ENCODE data around the gene GFOD1.
"Not testable (repeated sequence)": the region's sequence is repeated elsewhere in the genome, so short reads cannot be mapped to it uniquely, and the experiment has no call there.

The GFOD1 gene

DNA sequence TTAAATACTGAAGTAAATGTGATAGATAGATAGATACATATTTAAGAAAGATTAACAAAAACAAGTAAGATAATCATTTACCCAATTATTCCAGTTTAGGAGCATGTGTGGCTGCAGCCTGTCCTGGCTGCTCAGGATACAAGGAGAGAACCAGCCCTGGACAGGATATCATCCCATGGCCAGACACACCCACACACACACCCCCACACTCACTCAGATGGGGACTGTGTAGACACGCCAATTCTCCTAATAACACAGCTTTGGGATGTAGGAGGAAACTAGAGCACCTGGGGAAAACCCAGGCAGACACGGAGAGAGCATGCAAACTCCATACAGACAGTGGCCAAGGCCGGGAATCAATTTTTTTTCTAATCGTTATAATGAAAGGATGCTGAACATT lies 45.6 kb downstream of the GFOD1 start:
- no peak for DNase-seq (ENCODE audit: low read depth in 2 of 2)

DNA sequence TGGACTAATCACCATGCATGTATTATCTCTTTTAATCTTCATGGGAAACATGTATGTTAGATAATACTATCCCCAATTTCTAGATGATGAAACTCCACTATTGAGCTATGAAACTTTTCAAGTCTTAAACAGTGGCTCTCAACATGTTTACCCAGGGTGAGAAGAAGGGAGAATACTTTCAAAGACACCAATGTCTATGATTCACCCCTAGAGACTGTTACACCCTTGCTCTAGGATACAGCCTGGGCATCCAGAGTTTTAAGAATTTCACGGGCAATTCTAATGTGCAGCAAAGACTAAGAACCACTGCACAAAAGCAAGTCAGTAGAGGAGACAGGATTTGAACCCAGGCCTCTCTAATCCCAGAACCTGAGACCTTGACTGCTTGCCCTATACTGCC lies 47.8 kb downstream of the GFOD1 start:
- no peak for DNase-seq (ENCODE audit: low read depth in 2 of 2)

DNA sequence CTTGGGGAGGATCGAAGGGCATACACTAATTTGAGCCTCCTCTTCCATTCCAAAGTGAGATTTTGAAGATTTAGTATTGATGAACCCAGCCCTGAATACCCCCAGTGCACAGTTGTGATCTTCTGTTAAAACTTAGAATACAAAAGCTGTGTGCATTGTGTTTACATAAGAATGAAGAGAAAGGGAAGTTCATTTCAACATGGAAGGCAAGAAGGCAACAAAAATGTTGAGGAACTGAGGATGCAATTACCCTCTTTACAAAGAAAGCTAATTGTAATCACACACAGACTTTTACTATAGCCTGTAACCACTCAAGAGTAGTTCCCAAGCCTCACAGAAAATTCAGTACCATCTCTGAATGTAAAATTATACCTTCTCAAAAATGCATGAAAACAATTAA lies 49.3 kb downstream of the GFOD1 start:
- DNase-seq (ENCODE audit: low read depth in 2 of 2) = no peak

DNA sequence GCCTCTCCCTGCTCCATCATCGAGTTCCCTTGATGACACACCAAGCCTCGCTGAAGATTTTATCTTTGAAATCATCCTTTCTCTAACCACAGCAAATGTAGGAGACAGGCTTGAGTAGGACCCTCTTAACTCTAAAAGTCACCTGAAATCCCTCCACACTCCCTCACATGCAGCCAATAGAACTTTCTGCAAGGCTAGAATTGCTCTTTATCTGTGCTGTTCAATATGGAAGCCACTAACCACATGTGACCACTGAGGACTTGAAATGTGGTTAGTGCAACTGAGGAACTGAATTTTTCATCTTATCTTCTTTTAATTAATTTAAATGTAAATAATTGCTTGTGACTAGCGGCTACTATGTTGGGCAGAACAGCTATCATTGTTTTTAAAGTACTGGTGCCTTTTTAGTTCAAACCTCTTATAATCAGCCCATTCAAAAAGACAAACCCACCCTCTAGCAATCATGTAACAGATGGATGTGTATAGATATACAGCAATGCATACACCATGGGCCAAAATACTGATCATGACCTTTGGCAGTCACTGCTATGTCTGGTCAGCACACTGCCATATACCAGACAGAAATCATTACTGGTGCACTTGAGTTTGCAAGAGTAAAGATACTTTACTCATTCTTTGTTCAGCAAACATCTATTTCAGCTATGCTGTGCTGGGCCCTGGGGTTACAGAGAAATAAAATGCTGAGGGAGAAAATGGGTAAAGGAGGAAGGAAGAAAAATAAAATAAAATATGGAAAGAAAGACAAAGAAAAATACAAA lies 50.0 kb downstream of the GFOD1 start:
- DNase-seq (ENCODE audit: low read depth in 2 of 2) = no peak

DNA sequence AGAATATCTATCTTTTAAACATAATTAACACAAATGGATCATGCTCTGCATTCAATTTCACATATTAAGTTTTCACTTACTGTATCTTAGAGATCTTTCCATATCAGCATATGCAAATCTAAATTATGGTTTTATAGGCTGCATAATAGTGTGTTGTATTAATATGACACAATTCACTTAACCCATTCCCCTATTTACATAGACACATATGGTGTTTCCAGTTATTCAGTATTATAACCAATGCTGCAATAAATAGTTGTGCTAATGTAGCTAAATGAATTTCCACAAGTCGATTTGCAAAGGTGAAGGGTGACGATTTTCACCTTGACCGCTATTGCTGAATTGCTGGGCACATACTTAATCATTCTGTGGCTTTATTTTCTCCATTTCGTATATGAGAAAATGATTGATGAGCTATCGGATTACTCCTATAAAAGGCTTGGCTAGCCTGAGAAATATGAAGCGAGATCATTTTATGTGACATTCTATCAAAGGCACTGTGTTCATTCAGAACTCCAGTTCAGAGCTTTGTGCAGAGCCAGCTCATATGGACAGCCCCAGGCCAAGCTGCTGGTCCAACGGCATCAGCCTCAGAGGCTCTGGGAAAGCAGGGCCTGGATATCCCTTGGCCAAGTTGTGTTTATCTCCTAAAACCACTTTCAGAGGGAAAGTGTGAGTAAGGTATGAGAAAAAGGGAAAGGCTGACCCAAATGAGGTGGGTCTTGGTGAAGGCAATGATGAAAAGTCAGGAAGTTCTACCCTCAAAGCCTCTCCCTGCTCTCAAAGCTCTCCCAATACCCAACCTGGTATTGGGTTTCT lies 50.8 kb downstream of the GFOD1 start:
- no peak for DNase-seq (ENCODE audit: low read depth in 2 of 2)

DNA sequence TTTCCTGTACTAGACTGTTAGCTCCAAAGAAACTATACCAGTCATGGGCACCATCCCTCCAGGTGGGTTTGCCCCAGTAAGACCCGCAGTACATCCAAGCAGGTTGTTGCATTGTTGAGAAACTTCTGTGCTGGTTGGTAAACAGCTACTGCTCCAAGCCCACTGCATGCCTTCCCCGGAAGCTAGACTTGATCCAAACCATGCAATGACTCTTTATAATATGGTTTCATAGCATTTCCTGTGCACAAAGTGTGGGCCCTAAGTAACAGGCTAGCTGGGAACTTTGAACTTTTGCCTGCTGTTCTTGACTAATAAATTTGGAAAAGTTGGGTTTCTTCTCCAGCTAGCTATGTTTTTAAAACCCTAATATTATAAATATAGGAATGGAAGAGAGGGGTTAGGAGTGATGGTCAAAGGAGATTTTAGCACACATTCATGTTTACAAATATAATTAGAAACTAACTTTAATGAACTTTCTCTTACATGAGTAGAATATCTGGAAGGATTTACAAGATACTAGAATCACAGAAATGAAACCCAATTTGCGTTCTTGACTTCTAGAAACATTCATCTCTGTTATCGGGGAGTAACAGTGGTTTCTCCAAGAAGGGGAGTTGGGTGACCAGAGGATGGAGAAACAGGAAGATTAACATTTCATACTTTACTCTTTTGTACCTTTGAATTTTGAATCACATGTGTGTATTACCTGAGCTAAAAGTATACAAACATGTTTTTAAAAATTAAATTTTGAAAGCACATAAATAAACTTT lies 51.7 kb downstream of the GFOD1 start:
- DNase-seq (ENCODE audit: low read depth in 2 of 2) = no peak

DNA sequence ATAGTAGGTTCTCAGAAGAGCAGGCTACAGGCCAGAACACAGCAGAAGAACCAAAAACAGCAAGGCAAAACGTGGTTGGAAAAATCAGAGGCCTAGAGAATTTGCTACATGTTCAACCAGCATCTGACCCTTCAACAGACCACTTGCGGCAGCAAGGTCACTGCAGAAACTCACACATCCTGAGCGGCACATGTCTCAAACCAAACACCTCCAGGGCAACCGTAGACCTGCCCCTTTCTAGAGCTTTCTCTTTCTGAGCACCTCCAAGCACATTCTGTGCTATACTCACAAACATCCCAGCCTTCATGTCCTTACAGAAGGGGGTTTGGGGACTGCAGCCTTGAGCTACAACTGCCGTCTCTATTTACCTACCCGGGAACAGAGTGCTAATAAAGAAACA lies 52.6 kb downstream of the GFOD1 start:
- DNase-seq (ENCODE audit: low read depth in 2 of 2) = no peak

DNA sequence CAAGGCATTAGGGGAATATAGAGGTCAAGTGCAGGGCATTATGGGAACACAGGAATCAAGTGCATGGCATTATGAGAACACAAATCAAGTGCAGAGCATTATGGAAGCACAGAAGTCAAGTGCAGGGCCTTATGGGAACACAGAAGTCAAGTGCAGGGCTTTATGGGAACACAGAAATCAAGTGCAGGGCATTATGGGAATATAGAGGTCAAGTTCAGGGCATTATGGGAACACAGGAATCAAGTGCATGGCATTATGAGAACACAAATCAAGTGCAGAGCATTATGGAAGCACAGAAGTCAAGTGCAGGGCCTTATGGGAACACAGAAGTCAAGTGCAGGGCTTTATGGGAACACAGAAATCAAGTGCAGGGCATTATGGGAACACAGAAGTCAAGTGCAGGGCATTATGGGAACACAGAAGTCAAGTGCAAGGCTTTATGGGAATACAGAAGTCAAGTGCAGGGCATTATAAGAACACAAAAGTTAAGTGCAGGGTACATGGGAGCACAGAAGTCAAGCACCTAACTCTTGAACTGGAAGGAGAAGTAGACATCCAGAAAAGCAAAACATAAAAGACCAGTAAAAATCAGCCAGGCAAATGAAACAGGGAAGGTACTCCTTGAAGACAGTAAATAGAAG lies 53.1 kb downstream of the GFOD1 start:
- not testable (repeated sequence) for DNase-seq (ENCODE audit: low read depth in 2 of 2)

DNA sequence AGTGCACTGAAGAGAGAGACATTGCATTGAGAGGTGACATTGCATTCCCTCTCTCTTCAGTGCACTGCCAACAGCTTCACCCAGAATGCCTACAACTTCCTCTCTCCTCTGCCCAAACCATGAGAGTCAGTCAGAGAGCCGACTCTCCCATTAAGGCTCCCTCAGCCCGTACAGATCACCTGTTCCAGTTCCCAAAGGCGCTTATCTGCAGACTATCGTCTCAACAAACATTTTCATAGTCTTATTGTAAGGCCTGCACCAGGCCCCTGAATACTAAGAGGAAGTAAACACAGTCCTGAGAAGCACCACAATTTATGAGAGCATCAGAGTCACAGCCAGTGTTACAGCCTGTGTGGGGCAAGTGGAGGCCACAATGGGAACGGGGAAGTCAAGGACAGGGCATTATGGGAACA lies 53.7 kb downstream of the GFOD1 start:
- no peak for DNase-seq (ENCODE audit: low read depth in 2 of 2)

DNA sequence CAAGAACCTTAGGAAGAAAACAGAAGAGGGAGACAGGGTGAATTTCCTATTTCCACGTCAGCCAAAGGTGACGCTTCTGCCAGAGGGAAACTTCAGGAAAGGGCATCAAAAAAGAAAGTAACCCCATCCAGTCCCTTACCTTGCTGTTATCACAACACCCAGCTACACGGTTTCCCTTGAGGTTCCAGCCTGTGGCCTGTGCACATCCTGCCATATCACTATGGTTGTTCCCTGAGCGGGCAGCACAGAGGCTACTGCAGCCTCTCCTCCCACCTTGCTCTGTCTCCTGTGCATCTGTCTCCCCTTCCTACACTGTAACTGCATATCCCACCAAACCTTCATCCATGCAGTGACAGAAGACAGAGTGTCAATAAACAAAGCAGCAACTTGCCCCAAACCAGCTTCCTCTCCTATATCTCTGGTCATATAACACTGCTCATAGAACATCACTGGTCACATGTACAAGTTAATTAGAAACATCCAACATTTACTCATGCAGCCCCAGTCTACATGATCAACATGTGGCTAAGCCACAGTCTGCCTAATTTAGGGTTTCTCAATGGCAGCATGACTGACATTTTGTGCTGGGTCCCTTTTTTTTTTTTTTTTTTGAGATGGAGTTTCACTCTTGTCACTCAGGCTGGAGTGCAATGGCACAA lies 54.7 kb downstream of the GFOD1 start:
- no peak for DNase-seq (ENCODE audit: low read depth in 2 of 2)

DNA sequence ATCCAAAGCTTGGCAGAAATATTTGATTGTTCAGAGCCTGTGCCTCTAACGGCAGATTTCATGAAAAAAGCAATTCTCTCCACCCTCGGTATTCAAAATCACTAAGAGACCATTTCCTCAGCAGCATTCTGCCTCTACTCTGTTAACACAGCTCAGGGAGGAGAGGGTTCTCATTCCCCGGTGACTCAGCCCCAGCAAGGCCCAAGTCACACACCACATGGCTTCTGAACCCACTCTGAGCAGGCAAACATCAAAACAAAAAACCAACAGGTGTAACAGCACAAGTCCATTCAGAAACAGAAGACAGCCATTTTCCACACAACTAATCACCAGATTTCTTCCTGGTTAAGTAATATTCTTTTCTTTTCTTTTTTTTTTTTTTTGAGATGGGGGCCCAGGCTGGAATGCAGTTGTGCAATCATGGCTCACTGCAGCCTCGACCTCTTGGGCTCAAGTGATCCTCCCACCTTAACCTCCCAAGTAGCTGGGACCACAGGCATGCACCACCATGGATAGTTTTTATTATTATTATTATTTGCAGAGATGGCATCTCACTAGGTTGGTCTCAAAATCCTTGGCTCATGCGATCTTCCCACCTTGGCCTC lies 55.4 kb downstream of the GFOD1 start:
- DNase-seq (ENCODE audit: low read depth in 2 of 2) = no peak

DNA sequence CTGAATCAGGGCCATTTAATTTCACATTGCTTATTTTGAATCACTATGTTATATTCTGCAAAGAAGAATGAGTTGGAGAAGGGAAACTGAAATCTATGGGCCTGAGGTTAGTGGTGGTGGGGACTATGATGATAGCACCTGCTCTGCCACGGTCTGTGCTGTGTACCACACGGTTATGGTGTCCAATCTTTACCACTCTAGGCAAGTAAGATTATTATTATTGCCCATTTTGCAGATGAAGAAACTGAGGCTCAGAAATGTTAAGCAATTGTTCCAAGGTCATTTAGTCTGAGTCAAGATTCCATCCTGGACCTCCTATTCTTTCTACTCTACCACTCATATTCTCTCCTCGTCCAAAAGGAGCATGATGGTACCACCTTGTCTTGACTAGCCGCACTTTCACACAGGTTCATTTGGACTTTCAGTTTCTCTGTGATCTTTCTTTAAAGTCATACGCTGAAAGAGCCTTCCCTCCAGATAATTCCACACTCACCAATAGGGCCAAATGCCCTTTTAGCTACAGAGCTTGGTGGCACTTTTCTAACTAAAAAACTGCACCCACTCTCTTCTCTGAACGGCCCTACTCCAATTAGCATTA lies 56.2 kb downstream of the GFOD1 start:
- DNase-seq (ENCODE audit: low read depth in 2 of 2) = no peak

DNA sequence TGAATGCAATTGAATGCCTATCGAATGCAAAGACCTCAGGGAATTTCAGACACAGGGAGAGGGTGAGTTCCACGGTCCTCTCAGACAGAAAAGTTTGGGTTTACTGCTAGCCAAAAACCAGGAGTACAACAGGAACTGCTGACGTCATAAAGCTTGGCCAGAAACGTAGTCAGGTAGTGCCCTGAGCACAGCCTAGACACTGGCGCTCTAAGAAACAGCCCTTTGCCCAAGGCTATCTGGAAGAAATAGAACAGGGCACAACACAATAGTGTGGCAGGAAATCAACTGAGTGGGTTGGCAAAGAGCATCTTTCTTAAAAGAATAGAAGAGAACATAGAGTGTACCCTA lies 58.0 kb downstream of the GFOD1 start:
- DNase-seq (ENCODE audit: low read depth in 2 of 2) = no peak

DNA sequence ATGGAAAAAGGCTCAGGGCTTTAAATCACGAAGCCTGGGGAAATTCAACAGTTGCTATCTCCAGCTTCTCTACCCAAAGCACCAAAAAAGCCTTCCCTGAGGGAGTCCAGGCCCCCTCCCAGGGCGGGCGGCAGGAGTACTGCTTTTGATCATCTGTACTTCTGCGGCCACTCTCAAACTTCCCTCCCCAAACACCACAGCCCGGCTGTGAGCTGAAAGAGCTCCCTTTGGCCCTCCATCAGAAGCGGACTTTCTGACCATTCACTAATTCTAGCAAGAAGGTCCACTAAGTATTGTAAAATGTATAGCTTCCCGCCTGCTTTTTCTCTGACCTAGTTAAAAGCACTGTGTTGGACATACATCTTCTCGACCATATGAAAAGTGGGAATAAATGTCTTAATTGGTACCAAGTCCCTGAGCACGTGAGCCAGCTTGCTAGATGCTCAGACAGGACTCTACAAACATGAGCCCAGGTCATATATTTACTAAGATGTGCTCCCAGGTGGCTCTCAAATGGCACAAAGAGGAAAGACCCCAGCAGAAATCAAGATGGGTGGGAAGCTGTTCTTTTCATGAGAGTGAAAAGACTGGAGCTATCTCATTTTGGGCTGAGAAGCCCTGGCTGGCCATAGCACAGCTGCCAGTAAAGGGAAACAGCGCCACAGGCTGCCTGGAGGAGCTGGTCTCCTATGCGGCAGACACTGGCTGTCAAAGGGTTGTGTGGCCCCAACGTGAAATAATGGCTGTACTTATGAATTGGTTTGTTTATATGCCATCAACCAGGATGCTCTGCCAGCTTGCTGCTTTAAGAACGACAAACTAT lies 58.6 kb downstream of the GFOD1 start:
- DNase-seq (ENCODE audit: low read depth in 2 of 2) = no peak

DNA sequence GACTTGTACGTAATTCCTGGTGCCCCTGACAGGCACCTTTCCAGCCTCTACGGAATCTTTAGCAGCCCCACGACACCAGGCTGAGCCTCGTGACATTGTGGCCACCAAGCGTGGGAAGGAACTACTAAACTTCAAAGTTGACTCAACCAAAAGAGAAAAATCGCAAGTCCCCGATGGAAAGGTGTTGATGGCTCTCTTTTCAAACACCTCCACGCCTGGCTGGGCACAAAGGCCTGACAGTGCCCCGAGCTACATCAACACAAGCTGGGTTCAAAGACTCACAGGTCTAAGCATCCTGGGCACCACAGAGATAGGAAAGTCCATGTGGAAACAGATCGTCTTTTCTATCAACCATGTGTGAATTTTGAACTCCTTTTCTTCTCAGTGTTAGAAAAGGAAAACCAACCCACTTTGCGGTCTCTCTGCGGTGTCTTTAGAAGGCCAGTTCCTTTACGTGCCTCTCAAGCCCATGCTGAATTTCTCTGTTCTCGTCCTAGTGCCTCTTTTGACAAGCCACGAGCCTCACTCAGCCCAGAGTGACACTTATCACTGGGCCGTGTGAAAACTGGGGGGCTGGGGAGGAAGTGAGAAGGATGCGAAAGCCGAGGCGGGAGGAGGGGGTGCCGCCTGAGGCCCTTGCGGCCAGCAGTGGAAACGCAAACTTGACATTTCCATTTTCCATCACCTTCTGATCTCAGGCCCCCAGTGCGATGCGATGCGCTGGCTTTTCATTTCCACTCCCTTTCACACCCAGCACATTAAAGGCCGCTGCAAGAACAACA lies 59.4 kb downstream of the GFOD1 start:
- peak; percentile 69 to 73 for DNase-seq (ENCODE audit: low read depth in 2 of 2)

DNA sequence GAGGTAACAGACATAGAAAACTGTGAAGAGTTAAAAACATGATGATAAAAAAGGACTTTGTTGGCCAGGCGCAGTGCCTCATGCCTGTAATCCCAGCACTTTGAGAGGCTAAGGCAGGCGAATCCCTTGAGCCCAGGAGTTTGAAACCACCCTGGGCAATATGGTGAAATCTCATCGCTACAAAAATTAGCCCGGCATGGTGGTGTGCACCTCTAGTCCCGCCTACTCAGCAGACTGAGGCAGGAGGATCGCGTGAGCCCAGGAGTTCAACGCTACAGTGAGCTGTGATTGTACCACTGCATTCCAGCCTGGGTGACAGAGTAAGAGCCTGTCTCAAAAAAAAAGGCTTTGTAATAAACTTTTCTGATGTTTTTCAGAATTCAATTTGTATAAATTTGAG lies 60.1 kb downstream of the GFOD1 start:
- no peak for DNase-seq (ENCODE audit: low read depth in 2 of 2)

DNA sequence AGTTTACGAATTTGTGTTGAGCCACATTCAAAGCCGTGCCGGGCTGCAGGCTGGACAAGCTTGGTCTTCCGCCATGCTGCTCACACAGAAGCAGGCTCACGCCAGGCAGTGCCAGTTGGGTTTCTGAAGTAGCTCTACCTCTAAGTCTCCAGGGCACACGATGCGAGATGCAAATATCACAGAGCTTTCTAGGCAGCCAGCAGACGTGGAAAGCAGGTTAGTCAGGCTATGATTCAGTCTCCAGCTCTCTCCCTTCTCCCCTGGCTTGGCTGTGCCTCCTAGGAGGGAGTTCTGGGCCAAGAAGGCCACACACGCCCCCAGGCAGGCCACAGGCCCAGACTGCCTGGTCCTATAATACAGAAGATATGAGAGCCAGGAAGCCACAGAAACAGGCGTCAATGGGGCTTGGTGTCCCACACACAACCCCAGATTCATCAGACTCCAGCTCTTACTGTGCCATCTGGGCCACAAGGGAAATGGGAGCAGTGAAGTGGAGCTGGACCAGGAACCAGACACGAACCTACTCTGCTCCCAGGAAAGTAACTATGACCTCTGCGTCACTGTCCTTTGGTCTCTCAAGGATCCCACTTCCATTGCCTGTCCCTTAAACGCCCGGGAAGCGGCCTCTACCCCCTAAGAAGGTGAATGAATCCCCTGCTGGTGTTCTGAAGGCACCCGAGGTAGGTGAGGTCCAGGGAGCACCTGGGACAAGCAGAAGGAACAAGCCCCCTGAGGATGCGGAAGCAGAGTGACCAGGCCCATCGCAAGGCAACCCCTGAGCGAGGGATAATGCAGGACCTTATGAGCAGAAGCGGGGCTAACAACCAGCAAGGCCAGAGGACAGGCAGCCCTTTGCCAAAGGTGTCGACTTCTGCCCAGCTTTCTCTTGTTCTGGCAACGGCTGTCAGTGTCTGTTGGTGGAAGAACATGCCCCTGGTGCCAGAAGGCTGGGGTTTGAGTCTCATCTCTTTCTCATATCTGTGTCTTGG lies 61.2 kb downstream of the GFOD1 start:
- DNase-seq (ENCODE audit: low read depth in 2 of 2) = no peak

Data from activated CD8-positive, alpha-beta memory T cell treated with anti-CD3 and anti-CD28 coated beads for 4 hours (primary cell).